ENCODE results near the gene TMEM191B.
"Not testable (repeated sequence)": the region's sequence is repeated elsewhere in the genome, so short reads cannot be mapped to it uniquely, and the experiment has no call there.

- TF ChIP-seq CTCF (IDR thresholded peaks at IDR 0.05; ENCODE audit: insufficient read depth, low read depth, low read length); EZH2 (IDR thresholded peaks at IDR 0.05; ENCODE audit: insufficient read depth, low read length): not testable (repeated sequence)
These were observed 22.0 kb downstream of the TMEM191B start for GRCh38 chr22:18549458-18550179.
